Pancreas (tissue), 10 donors: ENCODE results near the gene MEGF6. TPM values are rescaled to one million over a fixed set of nuclear protein-coding genes. Genes with fewer than 3 reads are reported as not detected.

Source experiments
- ATAC-seq, 4 donors: fragments of 200-7000 bp; cut with Tn5 transposase; one replicate each; pipeline versions ENCODE4 v1.8.0 to v1.9.1; 2020; ENCODE audit warnings: mild to moderate bottlenecking in 4 of 4, moderate library complexity in 4 of 4
- DNase-seq, 6 donors: peaks; one replicate each; pipeline ENCODE4 v3.0.0-alpha.2; 2020
- FAIRE-seq: peaks from 2 replicates; lab custom pipeline; 2012; peaks lifted over from hg19 to GRCh38; lab: Jason Lieb, UNC
- H3K27ac ChIP-seq, 4 donors: fragments of 200-600 bp; sonication (generic); 1 replicate in 3 of 4; 2 replicates in 1 of 4; pipeline versions ENCODE4 v1.5.0 to v1.8.0; 2020
- H3K27me3 ChIP-seq, 4 donors: fragments of 200-600 bp; one replicate each; pipeline ENCODE4 v1.8.0; 2021
- H3K36me3 ChIP-seq, 3 donors: fragments of 200-600 bp; sonication (generic) in 1 of 3; one replicate each; pipeline versions ENCODE4 v1.5.0 to v1.8.0; 2020 to 2021
- H3K4me1 ChIP-seq, 3 donors: fragments of 200-600 bp; one replicate each; pipeline ENCODE4 v1.8.0; 2021
- H3K4me3 ChIP-seq, 4 donors: fragments of 200-600 bp; sonication (generic) in 2 of 4; one replicate each; pipeline versions ENCODE4 v1.5.0 to v1.8.0; 2020 to 2021
- H3K9me3 ChIP-seq, 4 donors: fragments of 200-600 bp; one replicate each; pipeline ENCODE4 v1.8.0; 2021
- CTCF ChIP-seq, 4 donors: fragments of 200-600 bp; sonication (generic) in 3 of 4; IDR thresholded peaks; one replicate each; pipeline versions ENCODE4 v1.5.0 to v1.8.0; 2021; ENCODE audit warnings: antibody characterized with exemption in 4 of 4
- WGBS, 2 donors: extraction: QIAGEN DNeasy Blood & Tissue Kit; methylation state at CpG; one replicate each; pipeline ENCODE4 v1.1.7; 2013; 5-methylcytosine and 5-hydroxymethylcytosine counted together
- intact Hi-C, 3 donors: fragments of 100-400 bp; cut with DNase I; formaldehyde crosslinking; loops; one replicate each; pipeline versions ENCODE4 v1.11.1 to v1.14.2; 2022
- polyA plus RNA-seq, 2 donors: library from polyadenylated mRNA; stranded (reverse); fragments of 200-250 nt; gene quantifications; one replicate each; pipeline ENCODE4 v1.2.3, GENCODE V29; 2013
- total RNA-seq, 6 donors: library from RNA; stranded (reverse); fragmentation: NEBNext Ultra II Directional in 4 of 6; extraction: Animal tissue kit (Norgen Biotek cat#: 25700) in 4 of 6; gene quantifications; one replicate each; pipeline versions ENCODE4 v1.2.1 to v1.2.4, GENCODE V29; 2021 to 2023
- donor health status: healthy with polysubstance abuse.
- donor health status: DM: no; HTN: no; CAD: no; lungs with moderate emphysema.
- donor health status: DM: no; HTN: no; CAD: no.
- donor health status: control.
- donor health status: control.
- donor health status: Bipolar disorder and iron deficiency.
- donor health status: DM: yes; HTN: yes; CAD: no.
- donor health status: DM: no; HTN: no; CAD: no.
- donor health status: DM: no; HTN: no; CAD: no.
- donor health status: DM: yes; HTN: yes; CAD: no.

Gene MEGF6
- total RNA-seq (10 to 100 TPM in 1 of 6 donors, 1 to 10 TPM in 5; 2.6 to 11.2 (median 7.2) TPM), polyA plus RNA-seq (10 to 100 TPM; 14.5 to 20.0 TPM)

- no peak within 1 kb of the TSS for H3K27ac ChIP-seq
These were observed at the start of gene MEGF6 for GRCh38 chr1:3611170-3612019. Gene MEGF6, minus strand, starts transcription at chr1:3611508. Its CDS starts 240 bp downstream, at chr1:3611268.

GRCh38 chr1:3660704-3661103, 49.4 kb upstream of the MEGF6 start:
- Histone ChIP-seq H3K36me3 (no peaks in the 10 kb centered on the region), H3K27ac (no peak overlapping the region), H3K4me3 (no peak overlapping the region), H3K27me3 (no peaks in the 10 kb centered on the region), H3K4me1 (no peaks in the 10 kb centered on the region), H3K9me3 (no peaks in the 10 kb centered on the region)
- TF ChIP-seq CTCF (IDR thresholded peaks at IDR 0.05), result no peak
- FAIRE-seq, result no peak
- ATAC-seq, result no peak
- 82 to 90% methylated on average over 2 of the region's 2 CpGs for WGBS, 2 donors
- intact Hi-C loops, result no loop called here
- DNase-seq, result no peak

More at GRCh38 chr1:3611170-3612019, at the start of gene MEGF6:
- 1 to 2% methylated on average over 39 to 87 of the region's 87 CpGs for WGBS, 2 donors
- no peak for FAIRE-seq
- TF ChIP-seq CTCF (IDR thresholded peaks at IDR 0.05), result no peak
- Histone ChIP-seq H3K27me3 (peaks cover 0 to 8% (median 0%) of the 10 kb centered on the region in 4 donors), H3K4me3 (peak within 1 kb of the TSS; percentile 18 to 46 (median 23)), H3K9me3 (no peaks in the 10 kb centered on the region), H3K4me1 (peaks cover 6 to 10% (median 6%) of the 10 kb centered on the region in 3 donors), H3K36me3 (no peaks in the 10 kb centered on the region)
- DNase-seq, result peak in 5 of 6 donors; percentile 43 to 85 (median 74)
- intact Hi-C loops, result no loop called here
- peak; percentile 79 to 92 (median 82) for ATAC-seq

- intact Hi-C loops, result no loop called here
- TF ChIP-seq CTCF (IDR thresholded peaks at IDR 0.05), result no peak
- H3K9me3 ChIP-seq, result no peaks in the 10 kb centered on the region
- H3K27me3 ChIP-seq, result no peaks in the 10 kb centered on the region
- no peaks in the 10 kb centered on the region for H3K36me3 ChIP-seq
- no peaks in the 10 kb centered on the region for H3K4me1 ChIP-seq
- WGBS, 2 donors, result 77 to 79% methylated on average over 15 of the region's 15 CpGs
- ATAC-seq (no peak), FAIRE-seq (no peak), DNase-seq (no peak)
- no peak overlapping the region for H3K4me3 ChIP-seq
- H3K27ac ChIP-seq, result no peak overlapping the region
These were observed 47.8 kb upstream of the MEGF6 start for GRCh38 chr1:3659093-3659492.

GRCh38 chr1:3658231-3658615, 46.9 kb upstream of the MEGF6 start:
- WGBS, 2 donors, result 68 to 78% methylated on average over 14 of the region's 14 CpGs
- ATAC-seq (no peak), FAIRE-seq (no peak), DNase-seq (no peak)
- Histone ChIP-seq H3K9me3 (no peaks in the 10 kb centered on the region), H3K4me3 (no peak overlapping the region), H3K36me3 (no peaks in the 10 kb centered on the region), H3K27ac (no peak overlapping the region), H3K4me1 (no peaks in the 10 kb centered on the region), H3K27me3 (no peaks in the 10 kb centered on the region)
- TF ChIP-seq CTCF (IDR thresholded peaks at IDR 0.05), result no peak
- intact Hi-C loops, result no loop called here
